Hepatocyte (in vitro differentiated cells): ENCODE measurements around the gene ARHGAP6.

Experiments
- CTCF ChIP-seq: fragments of 200-600 bp; sonication (generic); IDR thresholded peaks from 2 replicates; pipeline ENCODE4 v1.5.1; 2016; ENCODE audit warnings: antibody characterized with exemption, mild to moderate bottlenecking; ENCODE audit not compliant: poor library complexity
- EZH2 ChIP-seq: fragments of 200-600 bp; sonication (generic); IDR thresholded peaks from 2 replicates; pipeline ENCODE4 v1.6.1; 2016; ENCODE audit warnings: antibody characterized with exemption, mild to moderate bottlenecking, borderline replicate concordance

- no peak for TF ChIP-seq CTCF
- TF ChIP-seq EZH2 = no peak
These were observed 294.6 kb downstream of the ARHGAP6 start for GRCh38 chrX:11371106-11371505.
